GM19025 (cell line): ENCODE measurements around the gene CILP2.

ENCODE experiments used
- ATAC-seq: cut with Tn5 transposase; IDR thresholded peaks from one replicate; pipeline ENCODE4 v1.9.1; 2021; ENCODE audit warnings: mild to moderate bottlenecking, low read depth, moderate library complexity; ENCODE audit not compliant: unreplicated experiment

CILP2 gene

DNA sequence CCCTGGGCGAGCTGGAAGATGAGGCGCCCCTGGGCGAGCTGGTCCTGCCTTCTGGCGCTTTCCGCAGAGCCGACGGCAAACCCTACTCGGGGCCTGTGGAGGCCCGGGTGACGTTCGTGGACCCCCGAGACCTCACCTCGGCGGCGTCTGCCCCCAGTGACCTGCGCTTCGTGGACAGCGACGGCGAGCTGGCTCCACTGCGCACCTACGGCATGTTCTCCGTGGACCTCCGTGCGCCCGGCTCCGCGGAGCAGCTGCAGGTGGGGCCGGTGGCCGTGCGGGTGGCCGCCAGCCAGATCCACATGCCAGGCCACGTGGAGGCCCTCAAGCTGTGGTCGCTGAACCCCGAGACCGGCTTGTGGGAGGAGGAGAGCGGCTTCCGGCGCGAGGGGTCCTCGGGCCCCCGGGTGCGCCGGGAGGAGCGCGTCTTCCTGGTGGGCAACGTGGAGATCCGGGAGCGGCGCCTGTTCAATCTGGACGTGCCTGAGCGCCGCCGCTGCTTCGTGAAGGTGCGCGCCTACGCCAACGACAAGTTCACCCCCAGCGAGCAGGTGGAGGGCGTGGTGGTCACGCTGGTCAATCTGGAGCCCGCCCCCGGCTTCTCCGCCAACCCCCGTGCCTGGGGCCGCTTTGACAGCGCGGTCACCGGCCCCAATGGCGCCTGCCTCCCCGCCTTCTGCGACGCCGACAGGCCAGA lies 6.3 kb downstream of the CILP2 start:
- no peak for ATAC-seq

DNA sequence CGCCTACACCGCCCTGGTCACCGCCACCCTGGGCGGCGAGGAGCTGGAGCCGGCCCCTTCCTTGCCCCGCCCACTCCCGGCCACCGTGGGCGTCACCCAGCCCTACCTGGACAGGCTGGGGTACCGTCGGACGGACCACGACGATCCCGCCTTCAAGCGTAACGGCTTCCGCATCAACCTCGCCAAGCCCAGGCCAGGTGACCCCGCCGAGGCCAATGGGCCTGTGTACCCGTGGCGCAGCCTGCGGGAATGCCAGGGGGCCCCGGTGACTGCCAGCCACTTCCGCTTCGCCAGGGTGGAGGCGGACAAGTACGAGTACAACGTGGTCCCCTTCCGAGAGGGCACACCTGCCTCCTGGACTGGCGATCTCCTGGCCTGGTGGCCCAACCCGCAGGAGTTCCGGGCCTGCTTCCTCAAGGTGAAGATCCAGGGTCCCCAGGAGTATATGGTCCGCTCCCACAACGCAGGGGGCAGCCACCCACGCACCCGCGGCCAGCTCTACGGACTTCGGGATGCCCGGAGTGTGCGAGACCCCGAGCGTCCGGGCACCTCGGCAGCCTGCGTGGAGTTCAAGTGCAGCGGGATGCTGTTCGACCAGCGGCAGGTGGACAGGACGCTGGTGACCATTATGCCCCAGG lies 7.0 kb downstream of the CILP2 start:
- ATAC-seq: no peak

DNA sequence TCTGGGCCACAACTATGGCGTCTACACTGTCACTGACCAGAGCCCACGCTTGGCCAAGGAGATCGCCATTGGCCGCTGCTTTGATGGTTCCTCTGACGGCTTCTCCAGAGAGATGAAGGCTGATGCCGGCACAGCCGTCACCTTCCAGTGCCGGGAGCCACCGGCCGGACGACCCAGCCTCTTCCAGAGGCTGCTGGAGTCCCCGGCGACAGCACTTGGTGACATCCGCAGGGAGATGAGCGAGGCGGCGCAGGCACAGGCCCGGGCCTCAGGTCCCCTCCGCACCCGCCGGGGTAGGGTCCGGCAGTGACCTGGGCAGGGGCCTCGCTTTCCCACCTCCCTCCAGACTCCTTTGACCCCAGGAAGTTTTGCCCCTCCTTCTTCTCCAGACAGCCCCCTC lies 7.6 kb downstream of the CILP2 start:
- ATAC-seq: no peak

DNA sequence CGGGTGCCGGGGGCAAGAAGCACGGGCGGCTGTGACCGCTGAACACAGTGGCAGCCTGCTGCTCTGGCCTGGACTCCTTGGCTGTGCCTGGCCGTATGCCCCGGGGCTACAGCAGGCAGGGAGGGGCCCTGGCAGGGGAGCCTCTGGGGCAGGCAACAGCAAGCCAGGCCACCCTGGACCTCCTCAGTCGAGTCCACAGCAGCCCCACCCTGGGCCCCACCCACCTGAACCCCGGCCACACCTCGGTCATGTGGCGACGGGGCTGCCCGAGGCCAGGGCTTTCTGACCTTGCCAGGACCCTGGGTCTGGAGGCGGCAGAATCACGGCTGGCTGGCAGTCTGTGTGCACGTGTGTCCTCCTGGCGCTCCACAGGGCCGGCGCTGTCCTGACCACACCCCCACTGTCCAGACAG lies 8.7 kb downstream of the CILP2 start:
- no peak for ATAC-seq

DNA sequence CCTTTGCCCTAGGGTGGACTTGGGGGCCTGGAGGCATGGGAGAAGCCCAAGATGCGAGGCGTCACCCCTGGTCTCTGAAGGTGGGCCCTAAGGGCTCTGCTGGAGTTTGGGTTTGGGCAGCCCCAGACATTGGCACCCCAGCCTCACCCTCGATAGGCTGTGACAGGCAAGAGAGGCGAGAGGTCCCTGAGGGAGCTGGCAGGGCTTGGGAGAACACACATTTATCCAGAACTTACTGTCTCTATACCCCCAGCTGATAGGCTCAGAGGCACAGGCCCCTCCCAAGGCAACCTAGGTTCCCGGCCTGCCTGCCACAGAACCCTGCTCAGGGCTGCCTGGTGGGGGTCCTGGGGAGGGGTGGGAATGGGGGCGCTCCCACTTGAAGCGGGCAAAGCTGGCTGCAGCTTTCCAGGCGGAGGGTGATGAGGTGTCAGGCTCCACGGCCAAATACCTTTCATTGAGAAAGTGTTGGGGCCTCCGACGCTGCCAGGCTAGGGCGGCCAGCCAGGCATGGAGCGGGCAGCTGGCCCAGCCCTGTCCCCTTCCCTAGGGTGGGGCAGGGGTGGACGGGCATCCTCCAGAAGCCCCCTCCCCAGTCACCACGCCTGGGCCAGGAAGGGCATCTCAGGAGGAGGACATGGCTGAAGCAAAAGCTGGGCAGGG lies 9.7 kb downstream of the CILP2 start:
- no peak for ATAC-seq

DNA sequence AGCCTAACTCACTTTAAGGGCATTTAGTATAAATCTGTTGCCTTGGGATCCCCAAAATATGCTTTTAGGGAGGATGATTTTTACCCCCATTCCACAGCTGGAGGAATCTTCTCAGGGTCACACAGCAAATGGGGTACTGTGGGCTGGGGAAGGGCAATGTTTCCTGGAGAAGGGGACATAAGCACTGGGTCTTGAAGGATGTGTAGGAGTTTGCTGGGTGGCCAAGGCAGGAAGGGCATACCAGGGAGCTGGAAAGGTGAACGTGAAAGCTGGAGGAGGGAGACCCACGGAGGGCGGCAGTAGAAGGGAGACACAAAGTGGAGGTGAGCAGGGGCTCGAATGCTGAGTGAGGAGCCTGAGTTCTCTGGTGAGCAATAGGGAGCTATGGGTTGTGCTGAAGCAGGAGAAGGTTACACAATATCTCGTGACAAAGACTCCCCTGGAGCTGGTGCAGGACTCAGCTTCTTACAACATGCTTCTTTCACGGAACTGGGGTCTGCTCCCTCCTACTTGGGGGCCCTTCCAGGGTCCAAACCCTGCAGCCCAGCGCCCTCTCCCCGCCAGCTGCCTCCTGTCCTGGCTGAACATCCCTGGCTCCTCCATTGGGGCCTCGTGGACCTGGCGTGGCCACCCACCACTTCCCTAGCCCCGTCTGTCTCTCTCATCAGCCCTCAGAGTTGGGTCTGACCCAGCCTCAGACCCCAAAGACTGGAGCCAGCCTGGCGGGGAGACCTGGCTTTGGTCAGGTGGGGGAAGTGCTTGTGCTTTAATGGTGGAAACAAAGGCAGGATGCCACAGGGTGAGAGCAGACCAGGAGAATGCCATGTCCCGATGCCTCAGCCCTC lies 11.1 kb downstream of the CILP2 start:
- ATAC-seq: no peak

DNA sequence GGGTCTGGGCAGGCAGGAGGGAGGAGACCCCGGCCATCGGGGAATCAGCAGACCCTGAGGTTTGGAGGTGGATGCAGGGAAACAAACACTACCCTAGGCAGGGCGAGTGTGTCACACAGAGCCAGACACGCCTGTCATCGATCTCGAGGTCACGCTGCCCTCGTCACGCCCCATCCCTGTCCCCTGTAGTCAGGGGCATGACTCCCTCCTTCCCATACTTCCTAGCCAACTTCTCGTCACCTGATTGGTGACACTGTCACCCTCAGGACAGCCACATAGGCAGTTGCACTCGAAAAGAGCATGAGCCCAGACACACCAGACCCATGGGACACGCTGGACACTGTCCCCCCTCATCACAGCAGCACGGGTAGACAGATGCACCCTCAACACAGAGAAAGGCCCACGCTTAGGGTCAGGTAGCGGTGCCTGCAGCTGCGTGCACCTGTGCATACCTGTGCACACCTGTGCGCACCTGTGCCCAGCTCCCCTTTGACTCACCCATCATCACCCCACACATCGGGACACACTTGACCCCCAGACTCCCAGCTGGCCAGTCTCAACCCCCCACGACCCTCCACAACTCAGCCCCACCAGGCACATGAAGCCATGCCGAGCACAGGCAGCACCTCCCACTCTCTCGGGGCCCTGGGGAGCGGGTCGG lies 11.9 kb downstream of the CILP2 start:
- ATAC-seq: no peak

DNA sequence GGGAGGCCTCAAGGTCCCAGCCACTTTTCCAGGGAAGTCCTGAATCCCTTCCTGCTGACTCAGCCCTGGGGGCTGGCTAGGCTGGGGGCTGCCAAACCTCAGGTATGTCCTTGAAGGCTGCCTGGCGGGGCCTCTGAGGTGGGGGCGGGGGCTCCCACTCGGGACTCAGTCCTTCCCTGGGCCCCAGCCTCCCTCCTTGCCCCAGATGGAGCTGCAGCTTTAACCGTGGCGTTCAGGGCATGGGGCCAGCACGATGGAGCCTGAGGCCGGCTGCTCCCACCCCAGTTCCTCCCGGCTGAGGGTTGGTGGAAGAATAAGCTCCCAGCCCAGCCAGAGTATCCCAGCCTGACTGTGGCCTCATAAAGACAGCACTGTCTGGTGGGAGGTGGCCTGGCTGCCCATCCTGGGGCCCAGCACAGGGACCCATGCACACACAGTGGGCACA lies 12.4 kb downstream of the CILP2 start:
- no peak for ATAC-seq

DNA sequence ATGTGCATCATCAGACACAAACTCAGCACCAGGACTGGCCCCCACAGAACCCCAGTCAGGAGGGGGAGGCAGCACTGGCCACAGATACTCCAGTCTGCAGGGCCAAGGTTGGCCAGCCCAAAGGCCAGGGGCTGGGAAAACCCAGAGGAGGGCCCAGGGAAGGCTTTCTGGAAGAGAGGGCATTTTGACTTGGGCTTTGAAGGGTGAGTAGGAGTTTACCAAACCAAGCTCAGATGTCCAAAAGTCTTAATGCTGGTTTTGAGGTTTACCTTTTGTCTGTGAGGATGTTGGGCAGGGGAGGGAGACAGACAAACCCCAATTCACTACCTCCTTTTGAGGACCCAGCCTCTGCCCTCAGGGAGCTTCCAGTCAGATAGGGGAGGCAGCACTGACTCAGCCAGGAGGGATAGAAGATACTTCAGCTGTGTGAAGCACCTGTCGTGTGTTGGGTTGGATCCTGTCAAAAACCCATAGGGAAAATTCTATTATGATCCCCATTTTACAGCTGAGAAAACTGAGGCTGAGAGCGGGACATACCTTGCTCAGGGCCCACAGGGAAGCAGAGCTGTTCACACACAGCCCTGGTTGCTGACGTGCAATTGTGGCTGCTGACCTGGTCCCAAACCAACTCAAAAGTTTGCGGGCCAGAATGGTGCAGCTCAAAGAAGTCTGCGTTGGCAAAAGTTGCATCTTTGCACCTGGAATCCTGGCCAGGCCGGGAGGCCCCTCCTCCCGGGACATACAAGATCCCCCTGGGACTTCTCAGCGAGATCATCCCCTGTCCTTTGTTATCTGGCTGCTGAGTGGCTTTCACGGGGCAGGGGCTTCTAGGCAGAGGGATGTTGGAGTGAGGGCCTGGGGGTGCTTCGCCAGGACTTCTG lies 13.1 kb downstream of the CILP2 start:
- ATAC-seq: no peak

DNA sequence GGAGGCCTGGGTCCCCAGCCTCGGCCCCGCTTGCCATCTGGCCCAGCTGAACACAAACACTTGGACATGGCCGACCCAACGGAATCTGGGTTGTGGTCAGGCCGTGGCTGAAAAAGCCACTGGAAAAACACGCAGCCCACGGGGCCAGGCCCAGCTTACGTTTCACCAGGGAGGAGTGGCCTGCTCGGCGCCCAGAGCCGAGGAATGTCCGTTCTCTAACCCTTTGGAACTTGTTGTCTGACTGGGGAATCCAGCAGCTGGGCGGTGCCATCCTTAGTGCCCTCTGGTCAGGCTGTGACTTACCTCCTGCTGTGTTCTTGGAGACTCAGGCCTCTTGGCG lies 13.8 kb downstream of the CILP2 start:
- ATAC-seq: no peak

DNA sequence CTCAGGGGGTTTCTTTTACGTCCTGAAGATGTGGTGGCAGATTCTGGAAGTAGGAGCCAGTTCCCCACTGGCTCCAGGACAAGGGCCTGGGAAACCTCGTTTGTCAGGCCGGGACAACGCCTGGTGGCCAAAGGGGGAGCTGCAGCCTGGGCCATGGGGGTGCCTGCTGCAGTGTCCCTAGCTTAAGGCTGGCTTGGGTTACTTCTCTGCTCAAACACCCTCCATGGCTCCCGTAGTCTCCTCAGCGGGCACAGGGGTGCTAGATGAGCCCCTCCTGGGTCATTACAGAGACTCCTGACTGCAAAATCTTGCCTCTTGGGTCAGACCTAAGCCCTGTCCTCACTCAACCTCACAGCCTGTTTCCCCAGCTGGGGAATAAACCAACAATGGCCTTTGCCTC lies 14.7 kb downstream of the CILP2 start:
- no peak for ATAC-seq

DNA sequence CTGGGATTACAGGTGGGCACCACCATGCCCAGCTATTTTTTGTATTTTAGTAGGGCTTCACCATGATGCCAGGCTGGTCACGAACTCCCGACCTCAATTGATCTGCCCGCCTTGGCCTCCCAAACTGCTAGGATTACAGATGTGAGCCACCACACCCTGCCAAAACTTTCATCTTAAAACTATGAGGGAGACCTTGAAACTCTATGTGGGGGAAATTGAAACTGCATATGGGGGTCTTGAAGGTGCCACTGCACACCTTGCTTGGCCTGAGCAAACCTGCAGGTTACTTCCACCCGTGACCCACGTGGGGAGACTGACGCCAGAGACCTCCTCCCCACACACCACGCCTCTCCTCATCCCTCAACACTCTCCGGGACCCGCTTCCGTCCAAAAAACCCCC lies 15.6 kb downstream of the CILP2 start:
- no peak for ATAC-seq

DNA sequence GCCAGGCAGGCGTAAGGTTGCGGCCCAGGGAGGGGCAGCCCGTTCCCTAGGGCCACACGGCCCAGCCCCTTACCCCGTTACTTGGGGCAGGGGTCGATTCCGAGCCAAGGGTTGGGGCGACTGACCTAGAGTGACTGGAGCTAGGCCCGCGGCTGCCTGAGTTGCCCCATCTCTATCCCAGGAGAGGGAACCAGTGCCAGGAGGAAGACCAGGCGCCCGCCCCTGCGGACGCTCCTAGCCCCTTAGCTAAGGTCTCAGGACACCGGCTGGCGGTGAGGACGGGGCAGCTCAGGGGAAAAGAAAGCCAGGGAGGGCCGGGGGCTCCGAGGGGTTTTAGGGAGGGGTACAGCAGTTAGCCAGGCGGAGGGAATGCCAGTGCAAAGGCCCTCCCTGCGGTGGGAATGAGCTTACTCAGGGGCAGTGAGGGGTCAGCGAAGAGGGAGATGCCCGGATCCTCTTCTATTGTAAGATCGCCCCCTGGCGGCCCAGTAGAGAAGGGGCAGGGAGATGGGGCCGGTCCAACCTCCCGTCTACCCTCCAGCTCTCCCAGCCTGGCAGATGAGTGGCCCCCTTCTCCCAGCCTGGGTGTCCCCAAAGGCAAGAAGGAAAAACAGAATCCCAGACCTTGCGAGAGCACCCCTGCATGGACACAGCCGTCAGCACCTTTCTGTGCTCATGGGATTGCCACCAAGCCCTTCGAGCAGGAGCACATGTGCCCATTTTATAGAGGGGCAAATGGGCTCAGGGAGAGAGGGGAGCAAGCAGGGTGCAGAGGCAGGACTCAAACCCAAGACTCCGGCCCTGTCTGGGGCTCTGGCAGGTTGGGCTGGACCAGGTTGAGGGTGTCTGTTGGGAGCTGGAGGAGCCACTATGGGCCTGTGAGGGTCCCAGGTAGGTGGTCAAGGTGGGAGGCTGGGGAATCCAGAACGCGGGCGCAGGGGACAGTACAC lies 16.3 kb downstream of the CILP2 start:
- ATAC-seq: no peak

DNA sequence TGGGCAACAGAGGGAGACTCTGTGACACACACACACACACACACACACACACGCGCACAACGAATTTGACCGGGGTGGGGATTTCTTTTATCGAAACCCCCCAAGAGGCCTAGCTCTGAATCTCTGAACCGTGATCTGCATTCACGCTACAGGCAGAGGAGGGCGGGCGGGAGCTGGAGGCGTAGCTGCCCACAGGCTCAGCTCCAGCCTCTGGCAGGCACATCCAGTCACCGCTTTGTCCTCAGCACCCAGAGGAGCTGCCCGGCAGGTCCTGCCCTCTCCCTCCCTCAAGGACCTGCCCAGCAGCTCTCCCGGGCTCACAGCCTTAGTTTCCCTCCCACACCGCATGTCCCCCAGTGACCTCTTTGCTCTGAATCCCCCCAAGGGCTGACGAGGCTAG lies 20.0 kb downstream of the CILP2 start:
- no peak for ATAC-seq

DNA sequence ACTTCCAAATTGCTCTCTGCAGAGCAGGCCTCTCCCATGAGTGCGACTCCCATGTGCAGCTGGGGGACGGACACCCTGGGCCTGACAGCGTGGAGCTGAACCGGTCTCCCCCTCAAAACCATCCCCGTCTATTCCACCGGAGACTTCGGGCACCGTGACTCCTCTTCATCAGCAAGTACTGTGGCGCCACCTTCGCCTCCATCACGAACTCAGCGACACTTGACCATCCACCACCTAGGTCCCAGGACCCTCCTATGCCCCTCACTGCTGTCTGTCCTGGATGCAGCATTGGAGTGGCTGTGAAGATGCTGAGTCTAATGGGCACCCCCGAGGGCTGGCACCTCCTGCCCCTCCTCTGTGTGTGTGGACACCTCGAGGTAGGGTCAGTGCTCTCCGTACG lies 20.6 kb downstream of the CILP2 start:
- ATAC-seq: no peak

DNA sequence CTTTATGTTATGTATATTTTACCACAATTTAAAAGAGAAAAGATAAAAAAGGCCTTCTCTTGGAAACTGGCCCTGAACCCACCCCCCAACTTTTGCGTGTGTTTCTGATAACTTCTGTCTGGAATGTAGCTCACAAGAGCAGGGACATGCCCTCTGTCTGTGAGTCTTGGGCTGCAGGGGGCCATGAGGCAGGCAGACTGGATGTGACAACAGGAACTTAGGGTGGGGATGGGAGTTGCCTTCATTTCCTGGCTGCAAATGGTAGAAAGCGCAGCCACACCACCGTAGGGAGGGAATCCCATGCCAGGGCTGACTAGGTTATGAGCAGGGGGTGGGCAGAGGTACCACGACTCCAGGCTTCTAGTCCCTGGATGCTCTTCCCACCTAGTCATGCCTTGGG lies 21.9 kb downstream of the CILP2 start:
- no peak for ATAC-seq

DNA sequence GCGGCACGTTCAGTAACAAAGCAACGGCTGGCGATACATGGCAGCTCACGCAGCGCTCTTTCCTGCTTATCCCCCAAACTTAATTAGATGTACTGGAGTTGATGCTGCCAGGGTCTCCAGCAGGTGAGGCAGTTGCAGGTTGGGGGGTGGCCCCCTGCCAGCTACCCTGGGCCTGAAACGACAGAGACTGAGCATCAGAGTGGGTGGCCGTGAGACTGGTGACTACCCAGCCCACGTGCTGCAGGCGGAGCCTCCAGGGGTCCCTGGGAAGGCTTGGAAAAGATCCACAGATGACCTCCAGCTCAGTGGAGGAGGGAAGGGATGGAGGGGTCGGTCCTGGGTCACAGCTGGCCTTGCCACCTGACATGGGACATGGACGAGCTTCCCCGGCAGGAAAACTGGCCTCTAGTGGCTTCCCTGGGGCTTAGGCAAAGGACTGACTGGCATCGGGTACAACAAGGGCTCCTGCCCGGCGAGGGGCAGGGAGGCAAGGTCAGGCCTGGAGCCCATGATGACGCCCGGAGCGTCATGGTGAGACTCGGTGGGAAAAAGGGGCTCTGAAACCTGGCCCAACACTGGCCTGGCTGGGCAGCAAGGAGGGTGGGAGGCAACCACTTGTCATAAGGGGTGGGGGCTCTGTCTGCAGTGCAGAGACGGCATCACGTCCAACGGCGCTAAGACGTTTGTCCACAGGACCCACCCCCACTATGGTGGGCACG lies 24.0 kb downstream of the CILP2 start:
- ATAC-seq: no peak
